NCI-H2171 (cell line): ENCODE results near the gene ADD1.
"Not testable (repeated sequence)": the region's sequence is repeated elsewhere in the genome, so short reads cannot be mapped to it uniquely, and the experiment has no call there.

Experiments used
- DNase-seq: peaks from one replicate; lab custom pipeline; 2025; lab: John Stamatoyannopoulos, UW

The ADD1 gene

DNA sequence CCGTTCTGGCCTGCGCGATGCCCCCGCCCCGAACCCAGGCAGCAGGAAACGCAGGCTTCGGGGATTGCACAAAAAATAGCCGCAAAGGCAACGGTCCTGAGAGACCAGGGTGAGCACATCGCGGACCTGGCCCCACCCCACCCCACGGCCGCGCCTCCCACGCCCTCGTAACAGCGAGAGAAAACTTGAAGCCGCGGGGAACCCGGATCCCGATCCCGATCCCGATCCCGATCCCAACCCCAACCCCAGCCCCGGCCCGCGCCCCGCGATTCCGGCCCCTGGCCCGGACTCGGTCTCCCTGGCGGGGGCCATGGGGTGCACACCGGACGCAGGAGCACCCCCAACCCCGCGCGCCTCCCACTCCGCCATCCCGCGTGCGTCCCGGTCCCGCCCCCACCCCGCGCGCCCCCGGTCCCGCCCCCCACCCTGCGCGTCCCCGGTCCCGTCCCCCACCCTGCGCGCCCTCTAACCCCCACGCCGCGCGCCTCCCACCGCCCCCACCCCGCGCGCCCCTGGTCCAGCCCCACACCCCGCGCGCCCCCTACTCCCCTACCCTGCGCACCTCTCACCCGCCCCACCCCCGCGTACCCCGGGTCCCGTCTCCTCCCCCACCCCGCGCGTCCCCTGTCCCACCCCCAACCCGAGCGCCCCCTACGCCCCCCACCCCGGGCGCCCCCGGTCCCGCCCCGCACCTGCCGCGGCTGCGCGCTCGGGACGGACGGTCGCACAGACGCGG, 90.6 kb downstream of the ADD1 start:
- DNase-seq: no peak

GRCh38 chr4:2934813-2935761, 91.4 kb downstream of the ADD1 start:
- DNase-seq: peak; percentile 76

GRCh38 chr4:2935762-2936743, 92.4 kb downstream of the ADD1 start:
- no peak for DNase-seq

- DNase-seq: no peak
Observed at GRCh38 chr4:2936773-2937145, 93.1 kb downstream of the ADD1 start.

DNA sequence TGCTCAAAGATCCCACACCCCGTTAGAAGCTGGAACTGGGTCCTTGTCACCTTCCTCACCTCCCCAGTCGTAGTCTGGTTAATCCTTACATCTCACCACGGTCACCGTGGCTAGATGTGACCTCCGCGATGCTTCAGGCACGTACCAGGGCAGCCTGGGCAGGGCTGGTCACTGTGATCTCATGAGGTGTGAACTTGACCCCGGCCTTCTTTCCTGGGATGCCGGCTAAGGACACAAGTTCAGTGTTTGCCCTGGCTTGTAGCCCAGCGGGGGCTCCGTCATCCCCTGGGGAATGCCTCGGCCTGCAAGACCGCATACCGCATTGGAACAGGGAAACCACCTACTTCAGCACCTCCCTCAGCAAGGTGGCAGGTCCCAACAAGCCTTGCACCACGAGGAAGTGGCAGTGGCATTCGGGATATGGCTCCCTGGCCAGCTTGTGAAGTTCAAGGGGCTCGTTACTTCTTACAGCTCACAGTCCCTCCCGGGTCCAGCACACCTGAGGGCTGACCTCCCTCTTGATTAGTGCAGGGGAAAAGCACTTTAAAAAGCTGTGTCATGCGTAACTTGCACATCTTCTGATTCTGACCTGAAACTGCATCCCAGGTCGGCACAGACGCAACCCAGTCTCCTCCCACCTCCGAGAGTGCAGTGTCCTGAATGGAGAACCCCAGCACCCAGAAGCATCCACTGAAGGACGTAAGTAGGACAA, 93.7 kb downstream of the ADD1 start:
- DNase-seq: no peak

DNA sequence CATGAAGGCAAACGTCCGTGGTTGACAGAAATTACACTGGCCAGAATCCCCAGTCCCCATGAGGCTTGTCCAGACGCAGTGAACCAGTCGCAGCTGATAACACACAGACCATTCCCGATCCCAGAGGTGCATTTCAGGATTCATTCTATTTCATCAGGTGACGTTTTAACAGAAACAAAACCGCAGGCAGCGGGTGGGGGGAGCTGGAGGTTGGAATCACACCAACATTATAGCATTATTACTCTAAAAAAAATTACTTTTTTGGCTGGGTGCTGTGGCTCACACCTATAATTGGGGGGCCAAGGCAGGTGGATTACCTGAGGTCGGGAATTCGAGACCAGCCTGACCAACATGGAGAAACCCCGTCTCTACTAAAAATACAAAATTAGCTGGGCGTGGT, 94.3 kb downstream of the ADD1 start:
- no peak for DNase-seq

GRCh38 chr4:2938411-2938810, 94.8 kb downstream of the ADD1 start:
- not testable (repeated sequence) for DNase-seq

DNA sequence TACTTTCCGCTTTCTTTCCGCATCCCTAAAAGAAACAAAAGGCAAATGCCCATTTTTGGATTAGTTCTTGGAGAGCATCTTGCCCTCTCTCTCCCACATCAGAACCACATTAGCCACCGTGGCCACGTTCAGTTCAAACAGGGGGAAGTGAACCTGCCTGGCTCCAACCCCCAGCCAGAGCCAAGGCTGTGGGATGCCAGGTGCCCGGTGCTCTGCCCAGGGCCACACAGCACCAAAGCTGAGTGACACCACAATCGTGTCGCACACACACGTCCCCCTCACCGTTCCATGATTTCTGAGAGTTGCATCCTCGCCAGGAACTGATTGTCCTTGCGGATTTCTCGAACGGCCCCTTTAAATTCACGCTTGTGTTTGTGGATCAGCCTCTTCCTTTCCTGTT, 95.3 kb downstream of the ADD1 start:
- DNase-seq: no peak

DNA sequence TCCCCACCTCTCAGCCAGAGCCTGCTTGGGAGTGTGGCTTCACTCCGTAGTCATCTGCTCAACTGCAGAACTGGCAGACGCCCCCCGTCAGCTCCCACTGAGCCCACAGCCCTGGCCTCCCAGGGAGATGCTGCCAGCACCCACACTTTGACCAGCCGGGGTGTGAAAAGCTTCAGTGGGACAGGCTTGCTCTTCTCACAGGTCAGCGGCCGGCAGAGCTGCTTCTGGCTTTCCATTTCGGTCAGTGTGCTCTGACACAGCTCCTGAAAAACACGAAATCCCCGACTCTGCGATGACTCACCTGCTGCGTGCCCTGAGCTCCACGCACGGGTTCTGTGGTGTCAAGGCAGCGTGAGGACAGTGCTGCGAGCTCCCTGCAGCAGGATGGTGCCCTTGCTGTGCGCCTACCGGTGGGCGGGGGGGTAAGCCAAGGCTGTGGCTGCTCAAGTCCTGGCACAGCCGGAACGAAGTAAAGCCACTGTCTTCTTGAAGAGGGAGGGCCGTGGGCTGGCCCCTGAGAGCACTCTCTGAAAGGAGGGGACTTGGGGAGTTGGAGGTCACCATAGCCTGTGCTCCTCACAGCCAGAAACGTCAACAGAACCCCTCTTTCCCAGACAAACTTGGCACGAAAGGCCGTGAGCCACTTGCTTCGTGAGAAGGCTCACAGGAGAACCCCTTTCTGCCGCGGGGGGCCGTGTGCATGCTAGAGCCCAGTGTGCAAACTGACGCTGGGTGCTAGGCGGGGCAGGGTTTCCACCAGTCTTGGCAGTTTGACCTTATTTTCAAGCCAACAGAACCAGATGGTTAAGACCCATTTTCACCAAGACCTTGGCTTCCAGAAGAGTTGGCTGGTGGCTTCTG, 96.0 kb downstream of the ADD1 start:
- DNase-seq: no peak

GRCh38 chr4:2940267-2941137, 96.9 kb downstream of the ADD1 start:
- DNase-seq: no peak

DNA sequence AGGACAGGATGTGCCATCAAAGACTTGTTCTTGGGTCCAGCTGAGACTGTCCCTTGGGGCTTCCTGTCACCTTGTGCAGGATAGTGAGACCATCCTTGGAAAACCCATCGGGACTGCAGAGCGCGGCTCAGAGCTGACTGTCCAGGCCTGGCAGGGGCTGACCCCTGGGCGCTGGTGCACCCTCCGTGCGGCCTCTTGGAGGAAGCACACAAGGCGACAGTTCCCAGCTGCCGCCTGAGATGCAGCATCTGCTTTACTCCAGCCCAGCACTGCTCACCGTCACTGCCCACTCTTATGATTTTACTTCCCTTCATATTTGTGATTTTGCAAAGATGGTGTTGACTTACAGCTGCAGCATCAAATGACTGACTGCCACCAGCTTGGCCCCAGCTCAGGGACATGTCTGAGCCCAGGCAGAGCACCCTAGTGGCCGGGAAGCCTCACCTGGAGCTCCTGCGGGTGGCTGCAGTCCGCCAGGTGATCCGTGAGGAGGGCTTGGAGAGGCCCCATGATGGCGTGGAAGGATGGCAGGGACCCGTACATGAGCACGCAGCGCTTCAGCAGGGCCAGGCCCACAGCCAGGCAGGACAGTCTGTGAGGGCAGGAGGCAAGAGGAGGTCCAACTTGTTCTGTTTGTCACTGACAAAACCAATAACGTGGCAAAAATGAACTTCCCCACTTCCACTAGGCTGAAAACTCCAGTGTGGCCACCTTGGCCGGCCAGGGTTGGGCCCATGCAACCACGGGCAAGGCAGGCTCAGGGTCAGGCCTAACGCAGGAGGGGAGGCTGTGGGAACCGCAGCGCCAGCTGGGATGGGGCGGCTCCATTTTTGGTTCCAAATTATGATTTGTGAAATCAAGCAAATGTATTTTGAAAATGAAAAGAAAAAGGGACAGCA, 97.7 kb downstream of the ADD1 start:
- DNase-seq: no peak

- DNase-seq: no peak
Observed at GRCh38 chr4:2942037-2942531, 98.4 kb downstream of the ADD1 start.

GRCh38 chr4:2942532-2943363, 99.1 kb downstream of the ADD1 start:
- no peak for DNase-seq

GRCh38 chr4:2943364-2944090, 99.9 kb downstream of the ADD1 start:
- no peak for DNase-seq

DNA sequence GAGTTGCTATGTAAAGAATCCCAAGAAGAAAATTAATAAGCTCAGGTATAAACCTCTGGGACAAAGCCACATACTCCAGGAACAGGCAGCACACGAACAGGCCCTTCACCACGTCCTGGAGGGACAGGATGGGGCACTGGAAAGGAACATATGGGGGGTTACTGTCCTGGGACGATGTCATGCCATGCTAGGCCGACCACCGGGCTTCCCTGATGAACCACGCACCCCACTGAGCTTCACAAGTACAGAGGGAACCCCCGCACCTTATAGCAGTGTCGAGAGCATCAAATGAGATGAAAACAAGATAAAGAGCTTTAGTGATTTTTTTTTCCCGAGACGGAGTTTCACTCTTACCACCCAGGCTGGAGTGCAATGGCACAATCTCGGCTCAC, 100.4 kb downstream of the ADD1 start:
- DNase-seq: no peak
